Measurements from ENCODE around the gene DBF4B. TPM values are rescaled to one million over a fixed set of nuclear protein-coding genes. Genes with fewer than 3 reads are reported as not detected.

Gene DBF4B
- total RNA-seq, 1 experiment from 2014 or later: 24.7 TPM

DNA sequence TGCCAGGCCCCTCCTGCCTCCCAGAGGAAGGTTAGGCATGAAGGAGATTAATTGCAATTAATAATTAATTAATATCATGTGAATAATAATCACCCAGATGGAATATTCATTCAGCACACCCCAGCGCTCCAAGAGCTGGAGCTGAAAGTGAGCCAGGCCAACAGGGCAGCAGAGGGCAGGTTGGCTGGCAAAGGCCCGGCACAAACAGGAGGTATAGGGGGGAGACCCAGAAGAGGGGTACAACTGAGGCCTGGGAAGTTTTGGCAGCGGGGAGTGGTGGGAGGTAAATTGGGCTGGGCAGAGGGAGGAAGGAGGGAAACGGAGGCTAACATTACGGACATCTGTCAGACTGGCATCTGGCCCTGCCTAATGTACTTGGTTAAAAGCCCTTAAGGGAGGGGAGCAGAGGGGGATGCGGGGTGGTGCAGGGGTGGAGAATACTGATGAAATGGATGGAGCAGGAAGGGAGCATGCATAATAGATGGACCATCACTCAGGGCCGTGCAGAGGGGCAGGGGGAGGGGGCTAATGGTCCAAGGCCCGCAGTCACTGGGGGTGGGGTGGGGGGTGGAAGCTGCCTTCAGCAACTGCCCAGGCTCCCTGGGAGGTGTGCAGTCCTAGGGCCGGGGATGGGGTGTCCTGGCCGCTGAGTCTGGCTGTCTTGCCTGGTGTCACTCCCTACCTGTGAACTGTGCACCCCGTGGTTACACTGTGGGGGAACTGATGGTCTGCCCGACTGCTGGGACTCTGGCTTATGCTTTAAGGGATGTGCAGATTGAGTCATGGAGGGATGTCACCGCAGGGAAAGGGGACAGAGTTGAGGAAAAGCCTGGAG lies 52.2 kb downstream of the DBF4B start:
- H3K4ac ChIP-seq (ENCODE audit: low read depth, low read length): no peak overlapping the region
- no peaks in the 10 kb centered on the region for H3K79me1 ChIP-seq (ENCODE audit: insufficient read depth, low read depth, low read length, poor library complexity, severe bottlenecking)
- Mint-ChIP-seq H3K4me1 (peaks cover 2 to 10% of the 10 kb centered on the region in 2 experiments; a peak in 2 of 4 replicates), H3K9me3 (no peaks in the 10 kb centered on the region; a peak in 1 of 5 replicates), H3K27ac (no peak overlapping the region), H3K4me3 (peak overlapping the region in 1 of 2 experiments; percentile 65; a peak in 3 of 5 replicates), H3K27me3 (ENCODE audit: low read depth) (peaks cover 74% of the 10 kb centered on the region), H3K36me3 (ENCODE audit: insufficient read depth in 1 of 3, low read depth in 3 of 3) (no peaks in the 10 kb centered on the region)
- H3K9me3 ChIP-seq (ENCODE audit: control insufficient read depth, low read depth, low read length): no peaks in the 10 kb centered on the region
- H2AK5ac ChIP-seq (ENCODE audit: insufficient read length, low read length): no peak overlapping the region
- H3K79me2 ChIP-seq (ENCODE audit: insufficient read depth, low read length): no peaks in the 10 kb centered on the region
- H3K4me2 ChIP-seq (ENCODE audit: insufficient read depth, insufficient read length, low read length): no peak overlapping the region
- H3K9ac ChIP-seq (ENCODE audit: extremely low read depth, insufficient read length, low read length): no peak overlapping the region
- H2BK15ac ChIP-seq (ENCODE audit: low read depth, low read length): no peak overlapping the region
- H3K18ac ChIP-seq (ENCODE audit: insufficient read length, low read depth, low read length): no peak overlapping the region
- H3K27me3 ChIP-seq (ENCODE audit: insufficient read depth, low read length): peaks cover 19% of the 10 kb centered on the region
- no peaks in the 10 kb centered on the region for H3K4me1 ChIP-seq (ENCODE audit: insufficient read depth, low read length)
- TF ChIP-seq, protein P1, sequence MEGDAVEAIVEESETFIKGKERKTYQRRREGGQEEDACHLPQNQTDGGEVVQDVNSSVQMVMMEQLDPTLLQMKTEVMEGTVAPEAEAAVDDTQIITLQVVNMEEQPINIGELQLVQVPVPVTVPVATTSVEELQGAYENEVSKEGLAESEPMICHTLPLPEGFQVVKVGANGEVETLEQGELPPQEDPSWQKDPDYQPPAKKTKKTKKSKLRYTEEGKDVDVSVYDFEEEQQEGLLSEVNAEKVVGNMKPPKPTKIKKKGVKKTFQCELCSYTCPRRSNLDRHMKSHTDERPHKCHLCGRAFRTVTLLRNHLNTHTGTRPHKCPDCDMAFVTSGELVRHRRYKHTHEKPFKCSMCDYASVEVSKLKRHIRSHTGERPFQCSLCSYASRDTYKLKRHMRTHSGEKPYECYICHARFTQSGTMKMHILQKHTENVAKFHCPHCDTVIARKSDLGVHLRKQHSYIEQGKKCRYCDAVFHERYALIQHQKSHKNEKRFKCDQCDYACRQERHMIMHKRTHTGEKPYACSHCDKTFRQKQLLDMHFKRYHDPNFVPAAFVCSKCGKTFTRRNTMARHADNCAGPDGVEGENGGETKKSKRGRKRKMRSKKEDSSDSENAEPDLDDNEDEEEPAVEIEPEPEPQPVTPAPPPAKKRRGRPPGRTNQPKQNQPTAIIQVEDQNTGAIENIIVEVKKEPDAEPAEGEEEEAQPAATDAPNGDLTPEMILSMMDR (conservative IDR thresholded peaks at IDR 0.05): no peak
- WGBS (ENCODE audit: extremely low coverage, insufficient read length, low lambda C conversion rate): no CpG with 5 or more reads among the region's 13 CpGs
- H2AFZ ChIP-seq (ENCODE audit: low read length): no peak overlapping the region
- H2BK5ac ChIP-seq (ENCODE audit: insufficient read length, low read length): no peak overlapping the region
- no peak overlapping the region for H3K27ac ChIP-seq (ENCODE audit: insufficient read length, low read depth, low read length)
- H2BK20ac ChIP-seq (ENCODE audit: low read depth, low read length, poor library complexity, severe bottlenecking): no peak overlapping the region
- H3K14ac ChIP-seq (ENCODE audit: insufficient read depth, low read length): no peak overlapping the region
- H4K91ac ChIP-seq (ENCODE audit: insufficient read length, low read depth, low read length): no peak overlapping the region
- H4K5ac ChIP-seq (ENCODE audit: insufficient read length, low read depth, low read length): no peak overlapping the region
- no peak overlapping the region for H3T11ph ChIP-seq (ENCODE audit: low read length)
- peak; percentile 31 for DNase-seq
- H2BK12ac ChIP-seq (ENCODE audit: insufficient read length, low read depth, low read length): no peak overlapping the region
- no peaks in the 10 kb centered on the region for H4K20me1 ChIP-seq (ENCODE audit: control insufficient read depth, insufficient read depth, insufficient read length)
- no peak overlapping the region for H4K8ac ChIP-seq (replicated peaks; ENCODE audit: insufficient read length, low read depth, low read length)
- H3K23ac ChIP-seq (ENCODE audit: insufficient read length, low read depth, low read length): no peak overlapping the region
- peaks cover 7% of the 10 kb centered on the region for H3K23me2 ChIP-seq (ENCODE audit: insufficient read length, low read depth, low read length, poor library complexity, severe bottlenecking)
- no peak overlapping the region for H3K56ac ChIP-seq (ENCODE audit: insufficient read length, low read depth, low read length)
- no peak overlapping the region for H2BK120ac ChIP-seq (ENCODE audit: low read depth, low read length, poor library complexity, severe bottlenecking)

All from H9 (cell line).